ENCODE data around the gene ARHGEF7. TPM values are rescaled to one million over a fixed set of nuclear protein-coding genes. Genes with fewer than 3 reads are reported as not detected.

The ARHGEF7 gene
- polyA plus RNA-seq, 1 experiment: 32.0 TPM

DNA sequence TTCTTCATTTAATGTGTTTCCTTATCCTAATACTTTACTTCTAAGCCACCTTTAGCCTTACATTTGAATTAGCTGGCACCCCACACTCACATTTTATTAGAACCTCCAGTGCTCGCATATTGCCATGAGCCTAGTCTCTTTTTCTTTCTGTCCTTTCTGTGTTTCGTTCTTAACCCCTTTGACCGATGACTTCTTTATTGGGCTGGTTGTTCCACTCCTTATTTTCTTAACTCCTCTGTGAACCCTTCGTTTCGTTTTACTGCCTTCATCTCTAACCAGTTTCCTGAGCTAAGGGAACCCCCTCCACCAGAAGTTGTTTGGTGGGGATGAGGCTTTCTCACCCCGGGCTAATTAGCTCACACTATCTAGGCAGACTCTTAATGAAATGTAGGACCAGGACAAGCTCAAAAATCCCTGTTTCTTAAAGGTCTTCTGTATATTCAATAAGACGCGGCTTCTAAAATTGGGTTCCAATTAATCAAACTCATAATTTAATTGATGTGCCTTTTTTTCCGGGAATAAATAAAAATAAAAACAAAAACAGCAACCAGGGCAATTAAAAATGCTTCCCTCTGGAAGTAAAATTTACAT is 19.1 kb upstream of the ARHGEF7 start:
- ChIA-PET POLR2A (interaction anchor here (0.6 kb wide), 1 partner anchor 381 kb away, joined by 3 read pairs; no protein-coding TSS in a partner anchor), CTCF (no interaction called here)
- DNase-seq (ENCODE audit: low read depth): no peak
- no peak overlapping the region for H3K4me3 ChIP-seq (ENCODE audit: low read depth, low read length)
- peaks cover 15% of the 10 kb centered on the region for H3K27me3 ChIP-seq (ENCODE audit: control insufficient read depth, insufficient read depth, low read length)
- TF ChIP-seq, protein P1, sequence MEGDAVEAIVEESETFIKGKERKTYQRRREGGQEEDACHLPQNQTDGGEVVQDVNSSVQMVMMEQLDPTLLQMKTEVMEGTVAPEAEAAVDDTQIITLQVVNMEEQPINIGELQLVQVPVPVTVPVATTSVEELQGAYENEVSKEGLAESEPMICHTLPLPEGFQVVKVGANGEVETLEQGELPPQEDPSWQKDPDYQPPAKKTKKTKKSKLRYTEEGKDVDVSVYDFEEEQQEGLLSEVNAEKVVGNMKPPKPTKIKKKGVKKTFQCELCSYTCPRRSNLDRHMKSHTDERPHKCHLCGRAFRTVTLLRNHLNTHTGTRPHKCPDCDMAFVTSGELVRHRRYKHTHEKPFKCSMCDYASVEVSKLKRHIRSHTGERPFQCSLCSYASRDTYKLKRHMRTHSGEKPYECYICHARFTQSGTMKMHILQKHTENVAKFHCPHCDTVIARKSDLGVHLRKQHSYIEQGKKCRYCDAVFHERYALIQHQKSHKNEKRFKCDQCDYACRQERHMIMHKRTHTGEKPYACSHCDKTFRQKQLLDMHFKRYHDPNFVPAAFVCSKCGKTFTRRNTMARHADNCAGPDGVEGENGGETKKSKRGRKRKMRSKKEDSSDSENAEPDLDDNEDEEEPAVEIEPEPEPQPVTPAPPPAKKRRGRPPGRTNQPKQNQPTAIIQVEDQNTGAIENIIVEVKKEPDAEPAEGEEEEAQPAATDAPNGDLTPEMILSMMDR (IDR thresholded peaks at IDR 0.05; ENCODE audit: insufficient read depth, low read depth, low read length): no peak
- H3K36me3 ChIP-seq (ENCODE audit: control insufficient read depth, insufficient read depth, low read length): no peaks in the 10 kb centered on the region

DNA sequence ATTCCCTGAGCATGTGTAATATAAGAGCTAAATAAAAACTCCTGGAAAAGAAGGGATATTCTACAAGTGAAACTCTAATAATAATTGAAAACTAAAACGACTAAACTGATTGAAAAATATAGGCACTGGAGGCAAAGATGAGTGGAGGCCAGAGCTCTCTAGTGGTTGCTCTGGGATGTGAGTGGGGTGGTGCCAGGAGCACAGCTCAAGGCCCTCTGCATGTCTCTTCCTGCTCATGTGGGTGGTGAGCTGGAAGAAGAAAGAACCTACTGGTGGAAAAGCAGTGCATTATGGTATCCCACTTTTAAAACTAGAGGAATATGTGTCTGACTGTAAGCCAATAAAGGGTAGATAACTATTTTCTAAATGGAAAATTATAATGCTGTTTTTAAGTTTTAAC is 15.8 kb upstream of the ARHGEF7 start:
- DNase-seq (ENCODE audit: low read depth): no peak
- POLR2A ChIA-PET: interaction anchor here (0.6 kb wide), 1 partner anchor 1641 kb away, joined by 3 read pairs; no protein-coding TSS in a partner anchor
- CTCF ChIA-PET: interaction anchor here (1.1 kb wide), 1 partner anchor 17 kb away, joined by 3 read pairs; no protein-coding TSS in a partner anchor
- no peak overlapping the region for H3K4me3 ChIP-seq (ENCODE audit: low read depth, low read length)
- no peaks in the 10 kb centered on the region for H3K36me3 ChIP-seq (ENCODE audit: control insufficient read depth, insufficient read depth, low read length)
- TF ChIP-seq, protein P1 (IDR thresholded peaks at IDR 0.05; ENCODE audit: insufficient read depth, low read depth, low read length): no peak
- H3K27me3 ChIP-seq (ENCODE audit: control insufficient read depth, insufficient read depth, low read length): peaks cover 7% of the 10 kb centered on the region

DNA sequence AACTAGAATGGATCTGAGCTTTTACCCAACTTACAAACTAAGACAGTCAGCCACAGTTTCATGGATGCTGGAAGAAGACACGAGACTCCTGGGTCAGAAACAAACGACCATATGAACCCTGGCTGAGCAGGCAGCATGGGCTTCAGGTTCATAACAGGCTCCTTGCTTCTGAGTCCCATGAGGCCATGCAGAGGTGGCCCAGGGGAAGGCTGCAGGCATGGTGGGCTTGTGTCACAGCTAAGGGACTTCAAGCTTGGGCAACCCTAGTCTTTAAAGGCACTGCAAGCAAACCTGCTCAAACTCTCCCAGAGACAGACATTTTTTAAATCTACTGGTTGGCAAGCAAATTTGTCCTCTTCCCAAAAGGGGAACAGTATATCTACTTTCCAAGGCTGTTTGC is 5.1 kb upstream of the ARHGEF7 start:
- TF ChIP-seq, protein P1 (IDR thresholded peaks at IDR 0.05; ENCODE audit: insufficient read depth, low read depth, low read length): no peak

DNA sequence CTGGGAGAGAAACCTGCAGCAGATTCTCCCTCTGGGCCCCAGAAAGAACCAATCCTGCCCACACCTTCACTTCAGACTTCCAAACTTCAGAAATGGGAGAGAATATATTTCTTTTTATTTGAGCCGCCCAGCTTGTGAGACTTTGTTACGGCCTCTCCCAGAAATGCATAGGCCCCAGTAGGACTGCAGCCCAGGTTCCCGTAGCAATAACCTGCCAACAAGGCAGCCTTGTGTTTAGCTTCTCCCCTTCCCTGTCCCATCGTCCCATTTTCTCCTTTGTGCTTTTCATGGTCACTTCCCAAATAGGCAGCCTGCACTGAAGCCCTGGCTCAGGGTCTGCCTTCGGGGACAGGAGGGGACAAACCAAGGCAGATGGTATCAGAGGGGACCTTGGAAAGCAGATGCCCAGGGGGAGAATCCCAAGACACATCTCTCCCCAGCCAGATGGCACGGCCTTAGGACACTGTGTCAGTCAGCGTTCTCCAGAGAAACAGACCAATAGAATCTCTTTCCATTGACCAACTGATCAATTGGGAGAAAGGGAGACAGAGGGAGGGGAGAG is 3.7 kb upstream of the ARHGEF7 start:
- no peaks in the 10 kb centered on the region for H3K36me3 ChIP-seq (ENCODE audit: control insufficient read depth, insufficient read depth, low read length)
- TF ChIP-seq, protein P1 (IDR thresholded peaks at IDR 0.05; ENCODE audit: insufficient read depth, low read depth, low read length): no peak

More for the DNA sequence above, 5.1 kb upstream of the ARHGEF7 start:
- Histone ChIP-seq H3K27me3 (ENCODE audit: control insufficient read depth, insufficient read depth, low read length) (peaks cover 23% of the 10 kb centered on the region), H3K4me3 (ENCODE audit: low read depth, low read length) (no peak overlapping the region), H3K36me3 (ENCODE audit: control insufficient read depth, insufficient read depth, low read length) (no peaks in the 10 kb centered on the region)
- DNase-seq (ENCODE audit: low read depth): no peak
- ChIA-PET CTCF (no interaction called here), POLR2A (no interaction called here)

DNA sequence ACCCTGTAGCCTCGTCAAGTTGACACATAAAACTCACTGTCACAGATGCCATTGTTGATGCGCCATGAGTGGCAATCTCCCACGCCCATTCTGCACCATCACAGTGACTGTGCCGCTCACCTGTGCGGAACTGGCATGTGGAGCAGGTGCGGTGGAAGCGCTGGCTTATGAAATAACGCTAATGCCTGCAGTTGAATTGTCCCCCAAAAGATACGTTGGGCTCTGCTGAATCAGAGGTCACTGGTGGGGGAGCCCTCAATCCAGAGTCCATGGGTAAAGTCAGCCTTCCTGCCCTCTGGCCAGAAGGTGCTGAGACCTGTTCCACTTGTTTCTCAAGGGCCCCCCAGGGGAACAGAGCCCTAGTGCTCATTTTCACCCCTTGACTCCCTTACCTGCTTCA is 2.9 kb upstream of the ARHGEF7 start:
- DNase-seq (ENCODE audit: low read depth): no peak
- CTCF ChIA-PET: interaction anchor here (2.2 kb wide), 1 partner anchor 44 kb away, joined by 5 read pairs; no protein-coding TSS in a partner anchor
- TF ChIP-seq, protein P1 (IDR thresholded peaks at IDR 0.05; ENCODE audit: insufficient read depth, low read depth, low read length): no peak
- Histone ChIP-seq H3K36me3 (ENCODE audit: control insufficient read depth, insufficient read depth, low read length) (no peaks in the 10 kb centered on the region), H3K27me3 (ENCODE audit: control insufficient read depth, insufficient read depth, low read length) (peaks cover 23% of the 10 kb centered on the region), H3K4me3 (ENCODE audit: low read depth, low read length) (no peak overlapping the region)
- POLR2A ChIA-PET: no interaction called here

More for the DNA sequence above, 3.7 kb upstream of the ARHGEF7 start:
- Histone ChIP-seq H3K4me3 (ENCODE audit: low read depth, low read length) (no peak overlapping the region), H3K27me3 (ENCODE audit: control insufficient read depth, insufficient read depth, low read length) (peaks cover 23% of the 10 kb centered on the region)
- ChIA-PET CTCF (no interaction called here), POLR2A (no interaction called here)
- no peak for DNase-seq (ENCODE audit: low read depth)

All from BJ (cell line).